ENCODE results near the gene LRRC4C. TPM values are rescaled to one million over a fixed set of nuclear protein-coding genes. Genes with fewer than 3 reads are reported as not detected.

Gene LRRC4C
- total and polyA plus RNA-seq, 4 donors, result 0.33 to 5.3 (median 0.43) TPM

DNA sequence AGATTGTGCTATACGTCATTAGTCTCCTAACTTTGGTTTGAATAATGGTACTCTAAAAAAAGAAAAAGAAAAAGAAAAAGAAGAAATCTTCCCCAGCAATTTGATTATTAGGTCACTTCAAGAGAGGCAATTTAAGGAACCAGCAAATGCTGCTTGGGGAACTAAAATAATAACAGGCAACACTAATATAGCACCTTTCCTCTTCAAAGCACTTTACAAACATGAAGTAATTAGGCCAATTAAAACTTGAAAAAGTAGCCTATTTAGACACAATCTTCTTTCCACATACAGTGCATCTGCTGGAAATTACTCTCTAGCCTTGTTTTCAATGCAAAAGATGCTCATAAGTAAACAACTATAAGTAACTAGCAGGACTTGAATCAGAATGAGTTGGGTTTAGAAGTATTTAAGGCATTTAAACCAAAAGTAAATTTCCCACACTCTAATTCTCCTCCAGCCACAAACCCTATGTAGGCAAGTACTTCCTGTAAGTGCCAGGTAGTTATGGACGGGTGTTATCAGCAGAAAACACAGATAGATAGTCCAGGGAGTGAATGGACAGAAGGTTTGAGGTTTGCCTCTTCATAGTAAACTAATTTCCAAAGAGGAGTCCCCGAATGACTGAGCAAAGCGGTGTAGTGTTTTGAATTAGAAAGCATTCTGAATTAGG is 44.5 kb downstream of the LRRC4C start:
- WGBS, 2 donors, result 69 to 78% methylated on average over 4 of the region's 4 CpGs
- Histone ChIP-seq H3K4me1 (ENCODE audit: control insufficient read depth in 5 of 5, insufficient read depth in 5 of 5, low read length in 5 of 5) (no peaks in the 10 kb centered on the region), H3K27me3 (ENCODE audit: control insufficient read depth in 3 of 3, insufficient read depth in 3 of 3, low read length in 2 of 3) (no peaks in the 10 kb centered on the region), H3K36me3 (ENCODE audit: control insufficient read depth in 4 of 4, insufficient read depth in 4 of 4, low read length in 4 of 4) (no peaks in the 10 kb centered on the region), H3K9me3 (ENCODE audit: control insufficient read depth in 4 of 4, insufficient read depth in 3 of 4, low read length in 3 of 4) (no peaks in the 10 kb centered on the region), H3K4me3 (no peak overlapping the region), H3K9ac (ENCODE audit: insufficient read depth in 1 of 2, low read length in 2 of 2) (no peak overlapping the region), H3K27ac (ENCODE audit: low read depth in 1 of 2, low read length in 1 of 2) (no peak overlapping the region)
- no peak for ATAC-seq (ENCODE audit: insufficient read depth, low FRiP score)
- no peak for DNase-seq
- TF ChIP-seq, protein P1, sequence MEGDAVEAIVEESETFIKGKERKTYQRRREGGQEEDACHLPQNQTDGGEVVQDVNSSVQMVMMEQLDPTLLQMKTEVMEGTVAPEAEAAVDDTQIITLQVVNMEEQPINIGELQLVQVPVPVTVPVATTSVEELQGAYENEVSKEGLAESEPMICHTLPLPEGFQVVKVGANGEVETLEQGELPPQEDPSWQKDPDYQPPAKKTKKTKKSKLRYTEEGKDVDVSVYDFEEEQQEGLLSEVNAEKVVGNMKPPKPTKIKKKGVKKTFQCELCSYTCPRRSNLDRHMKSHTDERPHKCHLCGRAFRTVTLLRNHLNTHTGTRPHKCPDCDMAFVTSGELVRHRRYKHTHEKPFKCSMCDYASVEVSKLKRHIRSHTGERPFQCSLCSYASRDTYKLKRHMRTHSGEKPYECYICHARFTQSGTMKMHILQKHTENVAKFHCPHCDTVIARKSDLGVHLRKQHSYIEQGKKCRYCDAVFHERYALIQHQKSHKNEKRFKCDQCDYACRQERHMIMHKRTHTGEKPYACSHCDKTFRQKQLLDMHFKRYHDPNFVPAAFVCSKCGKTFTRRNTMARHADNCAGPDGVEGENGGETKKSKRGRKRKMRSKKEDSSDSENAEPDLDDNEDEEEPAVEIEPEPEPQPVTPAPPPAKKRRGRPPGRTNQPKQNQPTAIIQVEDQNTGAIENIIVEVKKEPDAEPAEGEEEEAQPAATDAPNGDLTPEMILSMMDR (IDR thresholded peaks at IDR 0.05; ENCODE audit: control extremely low read depth, extremely low read depth), result no peak

DNA sequence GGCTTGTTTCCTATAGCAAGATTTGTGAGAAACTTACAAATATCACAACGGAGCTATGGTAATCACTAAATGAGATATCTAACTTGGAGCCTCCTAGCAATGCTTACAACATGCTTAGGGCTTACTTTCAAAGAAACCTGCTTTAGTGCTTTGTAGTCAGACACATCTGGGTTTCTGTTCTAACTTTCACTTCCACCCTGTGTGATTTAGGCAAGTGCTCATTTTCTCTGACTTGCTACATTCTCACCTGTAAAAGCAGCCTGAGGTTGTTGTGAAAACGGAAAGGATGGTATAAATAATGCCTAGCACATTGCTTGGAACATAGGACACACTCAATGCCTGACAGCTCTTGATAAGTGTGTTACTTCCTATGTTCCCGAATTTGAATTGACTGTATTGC is 45.6 kb downstream of the LRRC4C start:
- ATAC-seq (ENCODE audit: insufficient read depth, low FRiP score), result no peak
- no peak overlapping the region for H3K4me3 ChIP-seq
- H3K36me3 ChIP-seq (ENCODE audit: control insufficient read depth in 4 of 4, insufficient read depth in 4 of 4, low read length in 4 of 4), result no peaks in the 10 kb centered on the region
- H3K27ac ChIP-seq (ENCODE audit: low read depth in 1 of 2, low read length in 1 of 2), result no peak overlapping the region
- TF ChIP-seq, protein P1 (IDR thresholded peaks at IDR 0.05; ENCODE audit: control extremely low read depth, extremely low read depth), result no peak
- WGBS, 2 donors, result 21 to 34% methylated on average over 3 of the region's 3 CpGs
- H3K27me3 ChIP-seq (ENCODE audit: control insufficient read depth in 3 of 3, insufficient read depth in 3 of 3, low read length in 2 of 3), result no peaks in the 10 kb centered on the region
- H3K4me1 ChIP-seq (ENCODE audit: control insufficient read depth in 5 of 5, insufficient read depth in 5 of 5, low read length in 5 of 5), result no peaks in the 10 kb centered on the region
- no peak overlapping the region for H3K9ac ChIP-seq (ENCODE audit: insufficient read depth in 1 of 2, low read length in 2 of 2)
- DNase-seq, result no peak
- no peaks in the 10 kb centered on the region for H3K9me3 ChIP-seq (ENCODE audit: control insufficient read depth in 4 of 4, insufficient read depth in 3 of 4, low read length in 3 of 4)

DNA sequence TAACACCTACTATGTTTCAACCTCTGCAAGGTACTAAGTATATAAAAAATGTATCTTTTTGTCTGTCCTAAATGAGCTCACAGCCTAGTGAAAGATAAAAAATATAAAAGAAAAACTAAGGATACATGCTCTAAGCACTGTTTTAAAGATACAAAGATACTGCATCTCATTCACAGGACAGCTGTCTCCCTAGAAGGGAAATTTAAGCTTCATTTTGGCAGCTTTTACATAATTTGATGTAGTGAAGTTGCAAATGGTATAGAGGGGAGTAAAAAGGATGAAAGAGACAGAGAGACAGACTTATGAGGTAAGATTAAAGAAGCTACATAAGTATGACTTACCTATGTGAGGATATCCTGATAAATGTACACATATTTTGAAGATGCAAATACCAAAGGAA is 53.6 kb downstream of the LRRC4C start:
- no peaks in the 10 kb centered on the region for H3K36me3 ChIP-seq (ENCODE audit: control insufficient read depth in 4 of 4, insufficient read depth in 4 of 4, low read length in 4 of 4)
- no peak for DNase-seq
- ATAC-seq (ENCODE audit: insufficient read depth, low FRiP score), result no peak
- no peak overlapping the region for H3K4me3 ChIP-seq
- no peaks in the 10 kb centered on the region for H3K27me3 ChIP-seq (ENCODE audit: control insufficient read depth in 3 of 3, insufficient read depth in 3 of 3, low read length in 2 of 3)
- no peak overlapping the region for H3K9ac ChIP-seq (ENCODE audit: insufficient read depth in 1 of 2, low read length in 2 of 2)
- H3K27ac ChIP-seq (ENCODE audit: low read depth in 1 of 2, low read length in 1 of 2), result no peak overlapping the region
- no peaks in the 10 kb centered on the region for H3K4me1 ChIP-seq (ENCODE audit: control insufficient read depth in 5 of 5, insufficient read depth in 5 of 5, low read length in 5 of 5)
- TF ChIP-seq, protein P1 (IDR thresholded peaks at IDR 0.05; ENCODE audit: control extremely low read depth, extremely low read depth), result no peak
- no peaks in the 10 kb centered on the region for H3K9me3 ChIP-seq (ENCODE audit: control insufficient read depth in 4 of 4, insufficient read depth in 3 of 4, low read length in 3 of 4)

DNA sequence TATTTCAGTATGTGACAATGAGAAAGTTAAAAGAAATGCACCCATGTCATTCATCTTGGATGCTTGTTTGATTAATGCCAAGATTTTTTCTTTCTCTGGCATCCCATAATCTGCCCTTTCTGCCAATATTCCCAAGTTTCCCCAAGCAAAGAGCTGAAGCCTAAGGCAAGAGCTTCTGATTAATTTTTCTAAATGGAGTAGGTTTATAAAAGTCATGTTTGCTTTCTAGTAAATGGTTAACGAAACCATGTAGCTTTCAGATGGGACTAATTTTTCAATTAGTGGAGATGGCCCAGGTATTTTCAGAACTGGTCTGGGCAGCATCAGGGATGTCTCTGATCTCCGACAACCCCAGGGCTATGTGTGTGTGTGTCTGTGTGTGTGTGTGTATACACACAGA is 55.3 kb downstream of the LRRC4C start:
- no peaks in the 10 kb centered on the region for H3K9me3 ChIP-seq (ENCODE audit: control insufficient read depth in 4 of 4, insufficient read depth in 3 of 4, low read length in 3 of 4)
- TF ChIP-seq, protein P1 (IDR thresholded peaks at IDR 0.05; ENCODE audit: control extremely low read depth, extremely low read depth), result no peak
- no peak overlapping the region for H3K27ac ChIP-seq (ENCODE audit: low read depth in 1 of 2, low read length in 1 of 2)
- 79 to 89% methylated on average over 2 of the region's 2 CpGs for WGBS, 2 donors
- no peak overlapping the region for H3K9ac ChIP-seq (ENCODE audit: insufficient read depth in 1 of 2, low read length in 2 of 2)
- DNase-seq (peak in 1 of 3 donors; percentile 13), ATAC-seq (ENCODE audit: insufficient read depth, low FRiP score) (no peak)
- no peaks in the 10 kb centered on the region for H3K27me3 ChIP-seq (ENCODE audit: control insufficient read depth in 3 of 3, insufficient read depth in 3 of 3, low read length in 2 of 3)
- no peaks in the 10 kb centered on the region for H3K36me3 ChIP-seq (ENCODE audit: control insufficient read depth in 4 of 4, insufficient read depth in 4 of 4, low read length in 4 of 4)
- H3K4me1 ChIP-seq (ENCODE audit: control insufficient read depth in 5 of 5, insufficient read depth in 5 of 5, low read length in 5 of 5), result no peaks in the 10 kb centered on the region
- no peak overlapping the region for H3K4me3 ChIP-seq

All from lung (tissue), 12 donors.